Stromal cell of bone marrow (primary cell): ENCODE results near the gene FOXK2.
"Not testable (repeated sequence)": the region's sequence is repeated elsewhere in the genome, so short reads cannot be mapped to it uniquely, and the experiment has no call there.

Experiments used
- DNase-seq: peaks from one replicate; pipeline ENCODE4 v3.0.0-alpha.2; 2012; ENCODE audit warnings: low read depth

The FOXK2 gene

DNA sequence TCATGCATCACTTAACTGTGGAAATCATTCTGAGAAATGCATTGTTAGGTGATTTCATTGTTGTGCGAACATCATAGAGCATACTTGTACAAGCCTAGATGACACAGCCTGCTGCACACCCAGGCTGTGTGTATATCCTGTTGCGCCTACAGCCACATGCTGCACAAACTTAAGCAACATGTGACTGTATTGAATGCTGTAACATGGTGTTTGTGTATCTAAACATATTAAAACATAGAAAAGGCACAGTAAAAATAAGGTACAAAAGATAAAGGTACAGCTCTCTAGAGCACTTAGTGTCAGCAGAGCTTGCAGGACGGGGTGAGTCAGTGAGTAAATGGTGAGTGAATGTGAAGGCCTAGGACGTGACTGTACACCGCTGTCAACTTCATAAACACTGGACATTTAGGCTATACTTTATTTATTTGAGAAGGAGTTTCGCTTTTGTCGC lies 11.9 kb downstream of the FOXK2 start:
- DNase-seq, result no peak

GRCh38 chr17:82534401-82534812 lies 14.9 kb downstream of the FOXK2 start:
- DNase-seq, result no peak

DNA sequence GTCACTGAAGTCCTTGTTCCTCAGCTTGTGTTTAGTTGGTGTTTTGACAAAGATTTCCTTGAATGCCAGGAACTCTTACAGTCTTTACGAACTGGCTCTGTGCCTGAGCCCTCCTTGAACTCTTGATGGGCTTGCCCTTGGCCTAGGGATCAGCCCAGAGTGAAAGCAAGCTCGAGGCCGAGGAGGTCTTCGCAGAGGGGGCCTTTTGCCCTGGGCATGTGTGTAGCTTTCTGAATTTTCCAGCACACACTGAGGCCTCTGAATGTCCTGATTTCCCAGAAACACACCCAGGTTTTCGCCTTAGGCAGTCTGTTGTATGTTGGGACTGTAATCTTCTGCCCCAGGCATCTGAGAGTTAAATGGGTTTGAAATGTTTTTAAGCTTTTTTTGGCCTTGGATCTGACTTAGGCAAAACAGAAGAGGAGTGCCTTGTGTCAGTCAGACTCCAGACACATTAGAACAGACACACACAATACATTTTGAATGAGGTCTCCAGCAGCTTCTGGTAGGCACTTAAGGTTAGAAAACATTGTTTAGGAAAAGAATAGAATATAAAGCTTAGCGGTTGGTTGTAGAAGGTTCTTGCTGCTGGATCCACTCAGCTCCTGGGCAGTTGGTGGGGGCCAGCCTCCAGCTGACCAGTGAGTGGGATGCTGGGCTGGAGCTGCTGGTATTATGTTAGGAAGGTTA lies 17.1 kb downstream of the FOXK2 start:
- no peak for DNase-seq

- not testable (repeated sequence) for DNase-seq
These were observed 17.7 kb downstream of the FOXK2 start for GRCh38 chr17:82537228-82537627.

DNA sequence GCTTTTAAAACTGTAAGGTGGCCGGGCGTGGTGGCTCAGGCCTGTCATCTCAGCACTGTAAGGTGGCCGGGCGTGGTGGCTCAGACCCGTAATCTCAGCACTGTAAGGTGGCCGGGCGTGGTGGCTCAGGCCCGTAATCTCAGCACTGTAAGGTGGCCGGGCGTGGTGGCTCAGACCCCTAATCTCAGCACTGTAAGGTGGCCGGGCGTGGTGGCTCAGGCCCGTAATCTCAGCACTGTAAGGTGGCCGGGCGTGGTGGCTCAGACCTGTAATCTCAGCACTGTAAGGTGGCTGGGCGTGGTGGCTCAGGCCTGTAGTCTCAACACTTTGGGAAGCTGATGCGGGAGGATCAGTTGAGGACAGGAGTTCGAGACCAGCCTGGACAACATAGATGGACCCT lies 19.5 kb downstream of the FOXK2 start:
- not testable (repeated sequence) for DNase-seq

DNA sequence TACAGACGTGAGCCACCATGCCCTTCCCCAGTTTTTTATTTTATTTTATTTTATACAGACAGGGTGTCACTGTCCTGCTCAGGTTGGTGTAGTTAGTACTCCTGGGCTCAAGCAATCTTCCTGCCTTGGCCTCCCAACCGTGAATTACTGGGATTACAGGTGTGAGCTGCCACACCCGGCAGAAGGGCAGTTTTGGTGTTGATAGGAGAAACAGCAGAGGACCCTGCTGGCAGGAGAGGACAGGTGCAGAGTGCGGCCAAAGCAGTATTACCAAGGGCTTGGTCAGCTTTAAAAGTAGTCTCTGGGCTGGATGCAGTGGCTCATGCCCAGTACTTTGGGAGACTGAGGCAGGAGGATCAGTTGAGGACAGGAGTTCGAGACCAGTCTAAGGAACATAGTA lies 22.9 kb downstream of the FOXK2 start:
- DNase-seq, result no peak

GRCh38 chr17:82544431-82545070 lies 25.0 kb downstream of the FOXK2 start:
- DNase-seq, result no peak

DNA sequence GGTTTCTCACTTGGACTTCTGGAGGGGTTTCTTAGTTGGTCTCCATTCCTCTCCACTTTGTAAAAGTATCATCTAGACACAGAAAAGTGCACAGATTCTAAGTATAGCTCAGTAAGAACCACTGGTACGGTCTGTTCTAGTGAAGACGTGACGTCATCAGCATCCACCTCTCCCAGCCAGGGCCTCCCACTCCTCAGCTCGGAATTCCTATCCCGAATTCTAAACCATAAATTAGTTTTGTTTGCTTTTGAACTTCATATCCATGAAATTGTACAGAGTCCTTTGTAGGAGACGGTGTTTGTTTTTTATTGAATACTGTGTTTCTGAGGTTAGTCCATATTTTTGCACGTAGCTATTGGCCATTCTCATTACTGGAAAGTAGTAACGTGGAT lies 25.5 kb downstream of the FOXK2 start:
- no peak for DNase-seq

DNA sequence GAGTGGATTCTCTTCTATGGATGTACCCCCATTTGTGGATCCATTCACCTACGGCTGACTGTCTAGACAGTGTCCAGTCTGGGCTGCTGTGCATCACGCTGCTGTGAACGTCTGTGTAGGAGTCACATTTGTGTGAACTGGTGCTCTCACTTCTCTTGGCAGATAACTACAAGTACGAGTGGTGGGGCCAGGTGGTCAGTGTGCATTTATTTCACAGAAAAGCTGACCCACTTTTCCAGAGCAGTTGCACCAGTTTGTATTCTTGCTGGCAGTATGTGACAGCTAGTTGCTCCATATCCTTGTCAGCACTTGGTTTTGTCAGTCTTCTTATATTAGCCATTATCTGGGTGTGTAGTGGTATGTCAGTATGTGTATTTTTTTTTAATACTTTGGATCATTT lies 28.4 kb downstream of the FOXK2 start:
- DNase-seq, result no peak

- no peak for DNase-seq
These were observed 29.3 kb downstream of the FOXK2 start for GRCh38 chr17:82548681-82549303.

DNA sequence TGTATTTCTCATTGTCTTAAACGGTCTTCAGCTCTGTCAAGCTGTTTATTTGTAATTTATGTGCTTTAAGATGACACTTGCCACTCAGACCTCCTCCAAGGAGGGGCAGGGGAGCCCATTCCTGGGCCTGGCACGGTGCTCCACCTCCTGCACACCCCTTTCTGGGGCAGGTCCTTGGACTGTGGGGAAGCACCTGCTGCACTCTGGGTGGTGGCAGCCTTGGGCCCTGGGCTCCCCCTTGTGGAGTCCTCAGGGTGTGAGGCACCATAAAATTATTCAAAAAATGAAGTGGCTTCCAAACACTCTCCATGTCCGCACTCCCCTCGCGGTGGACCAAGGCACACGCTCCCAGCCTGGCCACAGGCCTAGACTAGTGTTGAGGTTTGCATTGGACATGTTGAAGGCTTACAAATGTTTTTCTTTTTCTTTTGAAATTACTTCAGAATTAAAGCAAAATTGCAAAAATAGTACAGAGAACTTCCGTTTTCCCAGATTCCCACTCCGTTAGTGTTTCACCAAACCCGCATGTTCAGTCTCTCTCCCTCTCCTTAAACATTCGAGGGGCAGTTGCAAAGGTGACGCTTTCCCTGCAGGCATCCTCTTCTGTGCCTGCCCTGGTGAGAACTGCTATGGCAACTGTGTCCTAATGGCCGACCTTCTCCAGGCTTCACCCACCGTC lies 32.4 kb downstream of the FOXK2 start:
- no peak for DNase-seq

DNA sequence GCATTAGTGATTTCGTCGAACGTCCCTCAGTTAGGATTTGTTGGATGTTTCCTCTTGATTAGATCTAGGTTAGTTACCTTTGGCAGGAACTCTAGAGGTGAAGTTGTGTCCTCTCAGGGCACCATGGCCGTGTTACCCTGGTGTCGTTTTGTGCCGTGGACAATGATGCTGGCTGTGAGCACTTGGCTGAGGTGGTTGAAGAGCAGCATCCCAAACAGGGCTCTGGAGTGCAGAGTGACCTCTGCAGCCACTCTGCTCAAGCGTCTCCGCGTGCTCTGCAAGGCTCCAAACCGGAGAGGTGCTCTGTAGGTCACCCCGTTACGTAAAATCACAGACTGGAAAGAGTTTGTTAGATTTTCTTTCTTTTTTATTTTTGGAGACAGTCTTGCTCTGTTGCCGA lies 33.0 kb downstream of the FOXK2 start:
- no peak for DNase-seq

DNA sequence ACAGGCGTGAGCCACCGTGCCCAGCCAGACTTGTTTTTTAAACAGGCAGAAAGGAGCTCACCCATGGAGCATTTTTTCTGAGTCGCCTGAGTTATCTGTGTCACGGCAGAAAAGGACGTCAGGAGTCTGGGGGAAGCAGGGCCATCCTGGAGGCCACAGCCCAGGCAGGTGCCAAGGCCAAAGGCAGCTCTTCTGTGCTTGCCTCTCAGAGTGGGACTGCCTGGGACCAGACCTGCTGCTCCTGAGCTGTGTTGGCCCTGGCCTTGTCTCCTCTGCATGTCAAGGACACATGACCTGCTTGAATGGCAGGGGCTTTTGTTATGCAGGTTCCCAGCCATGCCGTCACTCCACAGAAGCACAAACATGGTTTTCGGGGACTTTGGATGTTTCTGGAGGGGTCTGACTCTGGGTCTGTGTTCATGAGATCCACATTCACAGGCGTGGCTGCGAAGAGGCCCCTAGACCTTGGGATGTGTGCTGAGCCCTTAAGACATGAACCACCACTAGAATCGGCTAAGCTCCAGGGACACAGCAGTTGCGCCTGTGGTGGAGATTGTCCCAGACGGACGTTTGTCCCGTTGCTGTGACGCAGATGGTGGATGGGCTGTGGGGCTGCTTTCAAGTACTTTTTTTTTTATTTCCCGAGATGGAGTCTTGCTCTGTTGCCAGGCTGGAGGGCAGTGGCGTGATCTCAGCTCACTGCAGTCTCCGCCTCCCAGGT lies 33.8 kb downstream of the FOXK2 start:
- no peak for DNase-seq

DNA sequence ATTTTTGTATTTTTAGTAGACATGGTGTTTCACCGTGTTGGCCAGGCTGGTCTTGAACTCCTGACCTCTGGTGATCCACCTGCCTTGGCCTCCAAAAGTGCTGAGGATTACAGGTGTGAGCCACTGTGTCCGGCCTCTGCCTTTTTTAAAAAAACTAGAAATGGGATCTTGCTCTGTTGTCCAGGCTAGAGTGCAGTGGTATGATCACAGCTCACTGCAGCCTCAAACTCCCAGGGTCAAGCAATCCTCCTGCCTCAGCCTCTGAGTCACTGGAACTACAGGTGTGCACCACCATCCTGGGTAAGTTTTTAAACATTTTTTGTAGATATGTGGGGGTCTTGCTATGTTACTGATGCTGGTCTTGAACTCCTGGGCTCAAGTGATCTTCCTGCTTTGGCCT lies 38.0 kb downstream of the FOXK2 start:
- not testable (repeated sequence) for DNase-seq

- DNase-seq, result no peak
These were observed 40.2 kb downstream of the FOXK2 start for GRCh38 chr17:82559566-82560251.

DNA sequence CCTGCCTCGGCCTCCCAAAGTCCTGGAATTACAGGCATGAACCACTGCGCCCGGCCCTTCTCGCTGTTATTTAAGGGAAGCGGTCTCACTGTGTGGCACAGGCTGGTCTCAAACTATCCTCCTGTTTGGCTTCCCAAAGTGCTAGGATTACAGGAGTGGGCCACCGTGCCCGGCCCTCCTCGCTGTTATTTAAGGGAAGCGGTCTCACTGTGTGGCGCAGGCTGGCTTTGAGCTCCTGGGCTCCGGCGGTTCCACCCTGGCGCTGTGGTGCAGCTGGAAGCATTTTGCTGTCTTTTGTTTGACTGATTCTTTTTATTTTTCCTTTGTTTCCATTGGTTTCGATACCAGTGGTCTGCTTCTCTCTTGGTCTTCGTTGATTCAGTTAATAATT lies 40.7 kb downstream of the FOXK2 start:
- no peak for DNase-seq

GRCh38 chr17:82560802-82561428 lies 41.4 kb downstream of the FOXK2 start:
- no peak for DNase-seq

- DNase-seq, result no peak
These were observed 42.0 kb downstream of the FOXK2 start for GRCh38 chr17:82561429-82562035.

GRCh38 chr17:82562718-82563220 lies 43.2 kb downstream of the FOXK2 start:
- DNase-seq, result not testable (repeated sequence)

DNA sequence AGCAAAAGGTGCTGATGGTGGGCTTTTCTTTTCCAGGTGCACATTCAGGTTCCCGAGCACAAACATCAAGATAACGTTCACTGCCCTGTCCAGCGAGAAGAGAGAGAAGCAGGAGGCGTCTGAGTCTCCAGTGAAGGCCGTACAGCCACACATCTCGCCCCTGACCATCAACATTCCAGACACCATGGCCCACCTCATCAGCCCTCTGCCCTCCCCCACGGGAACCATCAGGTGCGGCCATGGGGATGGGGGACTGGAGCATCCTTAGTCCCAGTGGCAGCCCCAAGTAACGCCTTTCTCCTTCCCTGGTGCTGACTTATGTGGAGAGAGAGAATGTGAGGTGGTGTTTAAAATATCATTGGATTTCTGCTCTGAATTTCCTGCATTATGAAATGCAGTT lies 43.8 kb downstream of the FOXK2 start:
- no peak for DNase-seq
